B cell (primary cell): ENCODE measurements around the gene HDAC5. TPM values are rescaled to one million over a fixed set of nuclear protein-coding genes. Genes with fewer than 3 reads are reported as not detected.

Experiments
- ATAC-seq: fragments of 200-7000 bp; cut with Tn5 transposase; one replicate; pipeline ENCODE4 v1.10.0; 2021; ENCODE audit warnings: low read depth, mild to moderate bottlenecking, moderate number of reproducible peaks, moderate library complexity
- CTCF ChIA-PET: fragments of 350-600 bp; sonication (Branson Sonifier 250); formaldehyde crosslinking; loops from one replicate; lab custom pipeline; 2021; ENCODE audit warnings: antibody characterized with exemption, inconsistent platforms; lab: Charles Lee
- POLR2A ChIA-PET: fragments of 350-600 bp; sonication (Branson Sonifier 250); formaldehyde crosslinking; loops from one replicate; lab custom pipeline; 2021; ENCODE audit warnings: antibody characterized with exemption; lab: Charles Lee
- DNase-seq: peaks from one replicate; pipeline ENCODE4 v3.0.0; 2013
- H2AFZ ChIP-seq: 2 replicates; pipeline ENCODE4 v1.6.1; 2012; ENCODE audit warnings: mild to moderate bottlenecking, low read depth, low read length; ENCODE audit not compliant: insufficient read depth, poor library complexity, severe bottlenecking
- H3K27ac ChIP-seq, 2 donors: 1 replicate in 1 of 2; 2 replicates in 1 of 2; pipeline ENCODE4 v1.5.1; 2012 to 2013; ENCODE audit warnings: low read length in 2 of 2, mild to moderate bottlenecking in 2 of 2, moderate library complexity in 1 of 2
- H3K27me3 ChIP-seq, 4 experiments: fragments of 200-600 bp in 1 of 4; sonication (generic) in 1 of 4; replicated peaks in 1 of 4; 1 replicate in 2 of 4; 2 replicates in 2 of 4; pipeline versions ENCODE4 v1.6.1 to v1.7.0; 2013 to 2016; ENCODE audit warnings: low read length in 3 of 4, mild to moderate bottlenecking in 2 of 4, mixed read lengths in 1 of 4, moderate library complexity in 1 of 4; ENCODE audit not compliant: insufficient read depth in 4 of 4, control insufficient read depth in 3 of 4; ENCODE audit errors: control extremely low read depth in 1 of 4
- H3K36me3 ChIP-seq, 2 experiments: replicated peaks in 1 of 2; 1 replicate in 1 of 2; 2 replicates in 1 of 2; pipeline versions ENCODE4 v1.6.1 to v1.7.1; 2013; ENCODE audit warnings: low read length in 1 of 2; ENCODE audit not compliant: insufficient read depth in 2 of 2, control insufficient read depth in 1 of 2; ENCODE audit errors: control extremely low read depth in 1 of 2, extremely low read depth in 1 of 2
- H3K4me1 ChIP-seq, 2 donors: fragments of 200-600 bp in 1 of 2; sonication (generic) in 1 of 2; 1 replicate in 1 of 2; 2 replicates in 1 of 2; pipeline versions ENCODE4 v1.5.1 to v1.6.1; 2013 to 2017; ENCODE audit warnings: low read length in 2 of 2; ENCODE audit not compliant: control insufficient read depth in 2 of 2, insufficient read depth in 2 of 2
- H3K4me2 ChIP-seq: replicated peaks from 2 replicates; pipeline ENCODE3; 2012; ENCODE audit warnings: mild to moderate bottlenecking, low read depth, low read length; ENCODE audit not compliant: poor library complexity, severe bottlenecking
- H3K4me3 ChIP-seq, 5 experiments: fragments of 200-600 bp in 1 of 5; sonication (generic) in 1 of 5; 1 replicate in 3 of 5; 2 replicates in 2 of 5; pipeline versions ENCODE4 v1.5.1 to v1.7.0; 2011 to 2016; ENCODE audit warnings: low read length in 4 of 5, mild to moderate bottlenecking in 4 of 5, low read depth in 2 of 5, control low read depth in 1 of 5, moderate library complexity in 1 of 5; ENCODE audit not compliant: insufficient read depth in 1 of 5; ENCODE audit errors: control extremely low read depth in 1 of 5, extremely low read depth in 1 of 5
- H3K79me2 ChIP-seq: fragments of 200-600 bp; sonication (generic); one replicate; pipeline ENCODE4 v1.6.0; 2016; ENCODE audit warnings: low read length; ENCODE audit not compliant: control insufficient read depth, insufficient read depth
- H3K9ac ChIP-seq: fragments of 200-600 bp; sonication (generic); 2 replicates; pipeline ENCODE4 v1.6.1; 2017; ENCODE audit warnings: mild to moderate bottlenecking, low read length, moderate library complexity
- H3K9me3 ChIP-seq, 3 donors: one replicate each; pipeline versions ENCODE4 v1.6.1 to v1.7.1; 2013; ENCODE audit warnings: low read length in 2 of 3; ENCODE audit not compliant: control insufficient read depth in 2 of 3, insufficient read depth in 1 of 3; ENCODE audit errors: control extremely low read depth in 1 of 3
- H4K20me1 ChIP-seq: 2 replicates; pipeline ENCODE4 v1.6.0; 2012; ENCODE audit warnings: mild to moderate bottlenecking, low read length; ENCODE audit not compliant: insufficient read depth, control insufficient read depth, poor library complexity, severe bottlenecking
- H3K27ac Mint-ChIP-seq: one replicate; pipeline ENCODE4 v1.8.0; 2021; ENCODE audit warnings: mixed read lengths
- H3K27me3 Mint-ChIP-seq: one replicate; pipeline ENCODE4 v1.8.0; 2021; ENCODE audit warnings: mixed read lengths
- H3K4me1 Mint-ChIP-seq: one replicate; pipeline ENCODE4 v1.8.0; 2021; ENCODE audit warnings: mixed read lengths
- H3K4me3 Mint-ChIP-seq: one replicate; pipeline ENCODE4 v1.8.0; 2021; ENCODE audit warnings: mixed read lengths
- H3K9me3 Mint-ChIP-seq: one replicate; pipeline ENCODE4 v1.8.0; 2022; ENCODE audit warnings: mixed read lengths; ENCODE audit not compliant: insufficient read depth
- CTCF ChIP-seq: fragments of 200-600 bp; IDR thresholded peaks from one replicate; pipeline ENCODE4 v1.8.0; 2022; ENCODE audit warnings: antibody characterized with exemption, mild to moderate bottlenecking
- EZH2 ChIP-seq: IDR thresholded peaks from 2 replicates; pipeline ENCODE4 v1.6.1; 2012; ENCODE audit warnings: borderline replicate concordance, low read depth, mild to moderate bottlenecking, moderate library complexity, low read length; ENCODE audit not compliant: insufficient read depth, poor library complexity, severe bottlenecking
- WGBS: methylation state at CpG from one replicate; pipeline ENCODE4 v1.1.5; 2013; ENCODE audit warnings: missing lambda C conversion rate; ENCODE audit not compliant: insufficient coverage; 5-methylcytosine and 5-hydroxymethylcytosine counted together
- intact Hi-C: fragments of 100-400 bp; cut with micrococcal nuclease; formaldehyde crosslinking; loops from one replicate; pipeline ENCODE4 v1.10.0; 2022
- polyA plus RNA-seq: library from polyadenylated mRNA; depleted of rRNA; stranded (reverse); fragments of >200 nt; gene quantifications from 2 replicates; pipeline ENCODE4 v1.2.3, GENCODE V29; 2012
- total RNA-seq, 2 donors: library from RNA; stranded (reverse); fragments of 120-200 nt in 1 of 2; gene quantifications; 1 replicate in 1 of 2; 2 replicates in 1 of 2; pipeline versions ENCODE4 v1.2.3 to v1.2.4, GENCODE V29; 2013 to 2022

Gene HDAC5
- total and polyA plus RNA-seq, 2 donors (not counting 1 experiment from before 2014, with no cell fraction given), result 99.8 to 104 TPM

GRCh38 chr17:44134752-44135568 is 11.5 kb upstream of the HDAC5 start:
- H3K4me3 Mint-ChIP-seq, result no peak overlapping the region
- intact Hi-C loops, result no loop called here
- POLR2A ChIA-PET, result interaction anchor here (0.6 kb wide), 2 partner anchors 9 to 48 kb away, joined by 4 to 8 read pairs; no protein-coding TSS in a partner anchor

More at GRCh38 chr17:44134752-44135568, 11.5 kb upstream of the HDAC5 start:
- ATAC-seq (no peak), DNase-seq (no peak)
- Mint-ChIP-seq H3K27ac (no peak overlapping the region), H3K27me3 (peaks cover 14% of the 10 kb centered on the region), H3K9me3 (no peaks in the 10 kb centered on the region), H3K4me1 (peaks cover 2% of the 10 kb centered on the region)
- Histone ChIP-seq H3K4me1 (no peaks in the 10 kb centered on the region), H3K9ac (no peak overlapping the region), H3K4me2 (no peak overlapping the region), H3K27ac (no peak overlapping the region), H3K4me3 (no peak overlapping the region), H4K20me1 (no peaks in the 10 kb centered on the region), H2AFZ (no peak overlapping the region), H3K79me2 (no peaks in the 10 kb centered on the region), H3K36me3 (no peaks in the 10 kb centered on the region), H3K27me3 (peaks cover 0 to 20% (median 3%) of the 10 kb centered on the region in 4 experiments), H3K9me3 (no peaks in the 10 kb centered on the region)
- no peak for TF ChIP-seq CTCF
- no peak for TF ChIP-seq EZH2
- CTCF ChIA-PET, result interaction anchor here (1.2 to 1.9 kb wide), 3 partner anchors 11 to 191 kb away, joined by 3 to 5 read pairs (median 4); partner anchors contain the start of gene HDAC5
- 93% methylated on average over 8 of the region's 9 CpGs for WGBS
